Endothelial cell of umbilical vein (primary cell): ENCODE measurements around the gene APPL2. TPM values are rescaled to one million over a fixed set of nuclear protein-coding genes. Genes with fewer than 3 reads are reported as not detected.

Experiments used
- BruUV-seq: library from RNA; stranded (reverse); fragments of 400-500 nt; replicated peaks from 2 replicates; lab custom pipeline; 2021; lab: Mats Ljungman, UMichigan
- CTCF ChIA-PET: fragments of 300-600, 350-600 bp; sonication (Branson Sonifier 250); formaldehyde crosslinking; loops from one replicate; lab custom pipeline; 2021; ENCODE audit warnings: antibody characterized with exemption, inconsistent platforms; lab: Charles Lee
- POLR2A ChIA-PET: fragments of 300-600, 350-600 bp; sonication (Branson Sonifier 250); formaldehyde crosslinking; loops from one replicate; lab custom pipeline; 2021; ENCODE audit warnings: antibody characterized with exemption, inconsistent platforms; lab: Charles Lee
- DNase-seq: peaks from one replicate; pipeline ENCODE4 v3.0.0-alpha.2; 2011; ENCODE audit warnings: low read depth, low spot score
- FAIRE-seq: peaks from 2 replicates; lab custom pipeline; 2011; peaks lifted over from hg19 to GRCh38; lab: Jason Lieb, UNC
- H2AFZ ChIP-seq: 2 replicates; pipeline ENCODE4 v1.6.0; 2012; ENCODE audit warnings: low read depth, low read length, control low read depth, inconsistent platforms
- H3K27ac ChIP-seq: 2 replicates; pipeline ENCODE4 v1.5.1; 2011; ENCODE audit warnings: low read depth, mild to moderate bottlenecking, control low read depth, low read length, moderate library complexity; ENCODE audit not compliant: insufficient read depth
- H3K27me3 ChIP-seq, 2 experiments: 2 replicates each; pipeline versions ENCODE4 v1.6.0 to v1.6.1; 2011; ENCODE audit warnings: low read length in 2 of 2, mixed read lengths in 1 of 2; ENCODE audit not compliant: control insufficient read depth in 2 of 2, insufficient read depth in 2 of 2
- H3K36me3 ChIP-seq, 2 experiments: 2 replicates in 1 of 2; 3 replicates in 1 of 2; pipeline ENCODE4 v1.5.1; 2011; ENCODE audit warnings: low read length in 2 of 2, mild to moderate bottlenecking in 1 of 2, moderate library complexity in 1 of 2; ENCODE audit not compliant: control insufficient read depth in 2 of 2, insufficient read depth in 2 of 2; ENCODE audit errors: extremely low read depth in 1 of 2
- H3K4me1 ChIP-seq: 3 replicates; pipeline ENCODE4 v1.5.1; 2011; ENCODE audit warnings: mild to moderate bottlenecking, low read length; ENCODE audit not compliant: control insufficient read depth, insufficient read depth; ENCODE audit errors: extremely low read depth
- H3K4me2 ChIP-seq: 2 replicates; pipeline ENCODE4 v1.6.1; 2011; ENCODE audit warnings: low read length, control low read depth, mixed read lengths; ENCODE audit not compliant: insufficient read depth
- H3K4me3 ChIP-seq, 3 experiments: fragments of 200-600 bp in 1 of 3; sonication (generic), shearing (Covaris generic) in 1 of 3; replicated peaks in 1 of 3; 2 replicates each; pipeline ENCODE4 v1.5.1; 2011 to 2016; ENCODE audit warnings: control low read depth in 3 of 3, low read length in 3 of 3, mild to moderate bottlenecking in 2 of 3, inconsistent platforms in 1 of 3, low read depth in 1 of 3, moderate library complexity in 1 of 3; ENCODE audit not compliant: insufficient read depth in 1 of 3
- H3K79me2 ChIP-seq: 2 replicates; pipeline ENCODE4 v1.6.0; 2012; ENCODE audit warnings: low read length, inconsistent platforms; ENCODE audit not compliant: control insufficient read depth, insufficient read depth
- H3K9ac ChIP-seq: replicated peaks from 2 replicates; pipeline ENCODE3; 2011; ENCODE audit warnings: low read length, control low read depth; ENCODE audit not compliant: insufficient read depth; ENCODE audit errors: extremely low read depth
- H3K9me1 ChIP-seq: replicated peaks from 3 replicates; pipeline ENCODE4 v1.6.0; 2011; ENCODE audit warnings: mild to moderate bottlenecking, low read length; ENCODE audit not compliant: control insufficient read depth, insufficient read depth; ENCODE audit errors: extremely low read depth
- H3K9me3 ChIP-seq: replicated peaks from 2 replicates; pipeline ENCODE4 v1.5.1; 2012; ENCODE audit warnings: low read length, inconsistent platforms; ENCODE audit not compliant: control insufficient read depth, insufficient read depth
- H4K20me1 ChIP-seq: replicated peaks from 2 replicates; pipeline ENCODE3; 2011; ENCODE audit warnings: mild to moderate bottlenecking, low read length; ENCODE audit not compliant: control insufficient read depth, insufficient read depth; ENCODE audit errors: extremely low read depth
- EZH2 ChIP-seq: IDR thresholded peaks from 2 replicates; pipeline ENCODE4 v1.6.1; 2012; ENCODE audit warnings: borderline replicate concordance, low read depth, mild to moderate bottlenecking, moderate library complexity, low read length, inconsistent platforms; ENCODE audit not compliant: severe bottlenecking
- FOS ChIP-seq: IDR thresholded peaks from 2 replicates; pipeline ENCODE4 v1.6.1; 2011; ENCODE audit warnings: mild to moderate bottlenecking, low read length, moderate library complexity, borderline replicate concordance; ENCODE audit not compliant: insufficient read depth
- GATA2 ChIP-seq: IDR thresholded peaks from 2 replicates; pipeline ENCODE4 v1.7.0; 2011; ENCODE audit warnings: low read depth, mild to moderate bottlenecking, moderate library complexity, mixed read lengths, low read length; ENCODE audit not compliant: insufficient read length, insufficient read depth
- JUN ChIP-seq: IDR thresholded peaks from 2 replicates; pipeline ENCODE4 v1.6.1; 2011; ENCODE audit warnings: borderline replicate concordance, low read depth; ENCODE audit not compliant: insufficient read length, insufficient read depth
- MYC ChIP-seq: IDR thresholded peaks from one replicate; pipeline ENCODE4 v1.6.1; 2011; ENCODE audit warnings: mild to moderate bottlenecking, low read depth, low read length
- POLR2A ChIP-seq: IDR thresholded peaks from 2 replicates; pipeline ENCODE4 v1.6.1; 2012; ENCODE audit warnings: low read depth, mild to moderate bottlenecking, control low read depth, low read length
- POLR2AphosphoS5 ChIP-seq: IDR thresholded peaks from 2 replicates; pipeline ENCODE4 v1.6.1; 2012; ENCODE audit warnings: low read depth, mild to moderate bottlenecking, control low read depth, low read length, moderate library complexity; ENCODE audit not compliant: insufficient read depth
- dilution Hi-C: fragments of 300-500 bp; cut with MboI; formaldehyde crosslinking; loops from one replicate; pipeline ENCODE4 v1.15.0; 2019; ENCODE audit warnings: low sequenced_read_pairs; ENCODE audit not compliant: extremely low pct_ligation_motif_present
- intact Hi-C: fragments of 100-400 bp; cut with micrococcal nuclease; formaldehyde crosslinking; loops from one replicate; pipeline ENCODE4 v1.10.0; 2022
- polyA plus RNA-seq, 4 experiments: library from polyadenylated mRNA; depleted of rRNA in 3 of 4; stranded (reverse) in 3 of 4; unstranded in 1 of 4; fragments of >200 nt; gene quantifications; 2 replicates each; pipeline versions ENCODE4 v1.2.1 to v1.2.3, GENCODE V29; 2011 to 2012; ENCODE audit warnings: missing spikeins in 1 of 4
- total RNA-seq: library from RNA; stranded (reverse); gene quantifications from 2 replicates; pipeline ENCODE4 v1.2.3, GENCODE V29; 2021
- TF ChIP-seq, protein P1 (sequence below), 2 donors: IDR thresholded peaks; 1 replicate in 1 of 2; 2 replicates in 1 of 2; pipeline ENCODE4 v1.5.1; 2011; ENCODE audit warnings: low read length in 2 of 2, mild to moderate bottlenecking in 2 of 2, moderate library complexity in 2 of 2, control low read depth in 1 of 2, inconsistent platforms in 1 of 2, low read depth in 1 of 2; ENCODE audit not compliant: insufficient read depth in 1 of 2; ENCODE audit errors: extremely low read depth in 1 of 2
- TF ChIP-seq, protein P2 (sequence below): IDR thresholded peaks from 2 replicates; pipeline ENCODE4 v1.6.1; 2011; ENCODE audit not compliant: insufficient read depth, insufficient read length

APPL2 gene
- total and polyA plus RNA-seq, 2 donors (not counting 3 experiments of a cell fraction or from before 2014, with no cell fraction given): 8.1 to 21.4 TPM

DNA sequence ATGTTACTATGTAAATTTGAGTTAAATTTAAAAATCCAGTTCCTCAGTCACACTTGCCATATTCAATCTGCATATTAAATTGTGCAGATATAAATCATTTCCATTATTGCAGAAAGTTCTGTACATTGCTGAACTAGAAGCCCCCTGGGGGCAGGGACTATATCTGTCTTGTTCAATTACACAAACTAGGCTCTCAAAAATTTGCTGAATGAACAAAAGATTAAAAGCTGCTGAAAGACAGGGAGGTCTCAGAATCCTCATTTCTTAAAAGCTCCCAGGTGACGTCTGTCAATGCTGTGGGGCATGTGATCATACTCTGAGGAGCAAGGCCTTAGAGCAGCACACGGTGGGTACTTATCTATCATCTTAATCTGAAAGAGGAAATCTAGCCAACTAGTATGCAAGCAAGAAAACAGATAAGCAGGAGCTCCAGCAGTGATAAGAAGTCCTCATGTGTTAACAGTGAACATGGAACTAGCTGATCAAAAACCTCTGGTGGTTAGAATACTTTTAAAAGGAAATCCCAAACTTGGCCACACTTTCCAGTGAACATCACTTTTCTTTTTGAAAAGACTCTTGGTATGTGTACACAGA, 60.5 kb downstream of the APPL2 start:
- FAIRE-seq (no peak), DNase-seq (no peak)
- Histone ChIP-seq H3K4me3 (no peak overlapping the region), H4K20me1 (no peaks in the 10 kb centered on the region), H3K4me1 (no peaks in the 10 kb centered on the region), H3K4me2 (no peak overlapping the region), H3K9me1 (no peaks in the 10 kb centered on the region), H3K9me3 (no peaks in the 10 kb centered on the region), H3K27ac (no peak overlapping the region), H3K36me3 (peaks cover 7 to 14% of the 10 kb centered on the region in 2 experiments), H2AFZ (no peak overlapping the region), H3K9ac (no peak overlapping the region), H3K79me2 (peaks cover 6% of the 10 kb centered on the region), H3K27me3 (no peaks in the 10 kb centered on the region)
- ChIA-PET CTCF (interaction anchor here (1.2 to 1.4 kb wide), 2 partner anchors 10 to 208 kb away, joined by 4 read pairs; no protein-coding TSS in a partner anchor), POLR2A (no interaction called here)
- no TSS peak for BruUV-seq
- TF ChIP-seq GATA2: no peak
- TF ChIP-seq POLR2A: no peak
- no peak for TF ChIP-seq JUN
- TF ChIP-seq, protein P1, sequence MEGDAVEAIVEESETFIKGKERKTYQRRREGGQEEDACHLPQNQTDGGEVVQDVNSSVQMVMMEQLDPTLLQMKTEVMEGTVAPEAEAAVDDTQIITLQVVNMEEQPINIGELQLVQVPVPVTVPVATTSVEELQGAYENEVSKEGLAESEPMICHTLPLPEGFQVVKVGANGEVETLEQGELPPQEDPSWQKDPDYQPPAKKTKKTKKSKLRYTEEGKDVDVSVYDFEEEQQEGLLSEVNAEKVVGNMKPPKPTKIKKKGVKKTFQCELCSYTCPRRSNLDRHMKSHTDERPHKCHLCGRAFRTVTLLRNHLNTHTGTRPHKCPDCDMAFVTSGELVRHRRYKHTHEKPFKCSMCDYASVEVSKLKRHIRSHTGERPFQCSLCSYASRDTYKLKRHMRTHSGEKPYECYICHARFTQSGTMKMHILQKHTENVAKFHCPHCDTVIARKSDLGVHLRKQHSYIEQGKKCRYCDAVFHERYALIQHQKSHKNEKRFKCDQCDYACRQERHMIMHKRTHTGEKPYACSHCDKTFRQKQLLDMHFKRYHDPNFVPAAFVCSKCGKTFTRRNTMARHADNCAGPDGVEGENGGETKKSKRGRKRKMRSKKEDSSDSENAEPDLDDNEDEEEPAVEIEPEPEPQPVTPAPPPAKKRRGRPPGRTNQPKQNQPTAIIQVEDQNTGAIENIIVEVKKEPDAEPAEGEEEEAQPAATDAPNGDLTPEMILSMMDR (IDR thresholded peaks at IDR 0.05; ENCODE audit: extremely low read depth in 1 of 2, insufficient read depth in 1 of 2, low read depth in 1 of 2, low read length in 2 of 2): no peak
- TF ChIP-seq, protein P2, sequence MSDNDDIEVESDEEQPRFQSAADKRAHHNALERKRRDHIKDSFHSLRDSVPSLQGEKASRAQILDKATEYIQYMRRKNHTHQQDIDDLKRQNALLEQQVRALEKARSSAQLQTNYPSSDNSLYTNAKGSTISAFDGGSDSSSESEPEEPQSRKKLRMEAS: no peak
- no peak for TF ChIP-seq POLR2AphosphoS5
- TF ChIP-seq EZH2: no peak
- no peak for TF ChIP-seq FOS
- TF ChIP-seq MYC: no peak
- dilution Hi-C loops: no loop called here
- intact Hi-C loops: no loop called here
